Measurements from ENCODE around the gene CCDC68.

The CCDC68 gene, protein sequence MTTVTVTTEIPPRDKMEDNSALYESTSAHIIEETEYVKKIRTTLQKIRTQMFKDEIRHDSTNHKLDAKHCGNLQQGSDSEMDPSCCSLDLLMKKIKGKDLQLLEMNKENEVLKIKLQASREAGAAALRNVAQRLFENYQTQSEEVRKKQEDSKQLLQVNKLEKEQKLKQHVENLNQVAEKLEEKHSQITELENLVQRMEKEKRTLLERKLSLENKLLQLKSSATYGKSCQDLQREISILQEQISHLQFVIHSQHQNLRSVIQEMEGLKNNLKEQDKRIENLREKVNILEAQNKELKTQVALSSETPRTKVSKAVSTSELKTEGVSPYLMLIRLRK

DNA sequence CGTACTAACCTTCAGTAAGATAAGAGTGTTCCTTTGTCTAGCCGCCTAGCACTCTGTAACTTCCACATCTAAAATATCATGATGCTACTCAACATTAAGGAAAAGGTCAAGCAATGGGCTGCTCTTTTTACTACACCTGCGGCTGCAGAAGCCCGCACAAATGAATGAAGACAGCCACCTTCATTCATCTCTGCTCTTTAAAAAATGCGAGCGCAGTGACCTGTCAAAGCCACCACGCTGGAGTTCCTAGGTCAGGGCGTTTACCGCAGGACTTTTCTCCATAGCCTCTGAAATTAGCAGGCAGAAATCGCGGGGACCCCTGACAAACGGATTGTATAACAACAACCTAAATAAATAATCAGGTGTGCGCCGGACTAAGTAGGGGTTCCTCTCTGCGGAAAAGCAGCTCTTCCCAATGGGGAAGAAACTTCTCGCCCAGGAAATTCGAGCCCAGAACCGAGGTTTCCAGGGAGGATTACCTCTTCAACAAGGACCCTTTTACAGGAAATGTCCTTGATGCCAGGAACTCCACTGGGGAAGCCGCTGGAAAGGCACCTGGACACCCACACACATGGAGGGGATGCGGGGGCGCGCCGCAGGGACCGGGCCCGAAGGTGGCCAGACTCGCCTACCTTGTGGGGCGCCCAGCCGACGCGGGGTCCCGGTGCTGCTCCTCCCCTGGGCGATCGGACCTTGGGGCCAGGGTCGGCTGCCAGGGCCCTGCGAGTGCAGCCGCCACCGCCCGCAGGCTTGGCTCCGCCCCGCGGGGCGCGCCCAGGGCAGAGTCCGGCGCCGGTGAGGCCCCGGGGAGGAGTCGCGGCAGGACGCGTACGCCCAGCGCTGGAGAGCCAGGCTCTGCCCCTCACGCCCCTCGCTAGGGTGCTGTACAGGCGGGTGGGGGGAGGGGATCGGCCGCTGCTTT is at the start of gene CCDC68:
Gene CCDC68 (minus strand): TSS at position 758 of the 922 bp plus-strand sequence. CDS start 16,670 bp downstream, outside the sequence.
- no peak for DNase-seq (ENCODE audit: low read depth)

DNA sequence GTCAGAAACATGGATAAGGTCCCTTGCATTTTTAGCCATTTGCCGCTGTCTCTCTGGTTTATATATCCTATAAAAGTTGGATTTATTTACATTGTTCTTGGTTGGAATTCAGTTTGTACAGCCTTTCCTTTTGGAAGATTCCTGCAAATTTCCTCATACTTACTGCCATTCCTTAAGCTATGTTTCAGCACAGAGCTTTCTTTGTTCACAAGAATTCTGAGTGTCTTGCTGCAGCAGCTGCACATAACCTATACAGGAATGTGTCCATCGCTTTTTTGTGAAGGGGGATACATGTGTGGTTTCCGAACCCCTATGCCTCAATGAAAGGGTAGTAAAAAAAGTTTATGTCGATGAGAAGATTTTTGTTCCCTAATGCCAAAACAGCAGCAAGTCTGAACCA is 48.3 kb upstream of the CCDC68 start:
- DNase-seq (ENCODE audit: low read depth): no peak

DNA sequence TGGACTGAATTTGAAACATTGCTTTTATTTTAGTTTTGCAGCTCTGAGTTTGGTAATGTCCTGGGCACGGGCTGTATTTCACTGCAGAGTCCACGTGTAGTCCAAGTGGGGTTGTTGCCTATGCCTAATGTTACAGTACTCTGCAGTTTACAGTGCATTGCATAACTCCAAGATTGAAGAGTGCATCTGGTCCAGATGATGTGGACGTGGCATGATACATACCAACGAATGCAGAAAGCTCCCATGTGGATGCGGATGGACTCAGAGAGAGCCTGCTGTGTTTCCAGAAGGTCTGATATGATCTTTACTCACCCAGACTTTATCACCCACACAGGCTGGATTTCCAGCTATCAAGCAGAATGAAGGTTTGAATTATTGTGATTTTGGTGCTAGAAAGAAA is 44.4 kb upstream of the CCDC68 start:
- no peak for DNase-seq (ENCODE audit: low read depth)

- no peak for DNase-seq (ENCODE audit: low read depth)
Observed at GRCh38 chr18:55002261-55002660, 43.0 kb upstream of the CCDC68 start.

DNA sequence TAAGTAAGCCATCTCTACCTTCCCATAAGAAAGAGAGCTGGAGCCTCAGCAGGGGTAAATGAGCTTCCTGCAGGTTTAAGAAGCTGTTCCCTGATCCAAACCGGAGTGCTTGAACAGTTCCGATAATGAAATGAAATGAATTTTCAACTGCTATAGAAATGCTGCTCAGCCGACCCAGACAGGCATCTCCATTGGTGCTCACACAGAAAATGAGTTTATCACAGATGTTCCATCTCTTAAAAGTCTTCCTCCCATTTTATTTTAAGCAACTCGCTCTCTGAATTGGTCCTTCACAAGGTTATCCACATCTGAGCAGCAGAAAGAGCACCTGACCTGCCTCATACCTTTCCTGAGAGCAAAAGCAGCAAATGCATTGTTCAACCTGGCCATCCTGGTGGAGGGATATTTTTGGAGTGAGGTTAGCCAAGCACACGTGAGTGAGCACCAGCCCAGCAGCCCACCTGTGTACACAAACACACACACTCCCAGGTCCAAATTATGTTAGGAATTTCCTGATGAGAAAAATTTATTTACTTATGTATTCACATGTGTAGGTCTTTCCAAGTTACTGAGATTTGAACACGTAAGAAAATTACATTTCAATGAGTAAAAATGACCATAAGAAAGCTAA is 42.2 kb upstream of the CCDC68 start:
- DNase-seq (ENCODE audit: low read depth): no peak

- DNase-seq (ENCODE audit: low read depth): no peak
Observed at GRCh38 chr18:55000529-55000928, 41.3 kb upstream of the CCDC68 start.

DNA sequence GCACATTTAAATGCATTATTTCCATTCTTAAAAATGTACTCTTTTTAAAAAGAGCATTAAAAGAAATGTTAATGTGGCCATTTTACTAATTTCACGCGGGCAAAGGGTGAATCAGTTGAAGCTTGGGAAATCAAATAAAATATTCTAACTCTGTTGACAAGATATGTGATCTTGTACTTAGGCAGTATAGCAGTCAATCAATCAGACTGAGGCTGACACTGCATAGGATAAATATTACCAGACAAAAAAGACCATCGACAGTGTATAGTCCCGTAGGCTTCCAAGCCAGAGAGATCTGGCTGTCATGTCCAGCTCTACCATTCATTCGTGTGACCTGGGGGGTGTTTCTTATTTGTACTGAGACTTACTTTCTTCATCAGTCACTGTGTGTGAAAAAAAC is 39.8 kb upstream of the CCDC68 start:
- no peak for DNase-seq (ENCODE audit: low read depth)

- DNase-seq (ENCODE audit: low read depth): no peak
Observed at GRCh38 chr18:54995421-54996143, 36.3 kb upstream of the CCDC68 start.

DNA sequence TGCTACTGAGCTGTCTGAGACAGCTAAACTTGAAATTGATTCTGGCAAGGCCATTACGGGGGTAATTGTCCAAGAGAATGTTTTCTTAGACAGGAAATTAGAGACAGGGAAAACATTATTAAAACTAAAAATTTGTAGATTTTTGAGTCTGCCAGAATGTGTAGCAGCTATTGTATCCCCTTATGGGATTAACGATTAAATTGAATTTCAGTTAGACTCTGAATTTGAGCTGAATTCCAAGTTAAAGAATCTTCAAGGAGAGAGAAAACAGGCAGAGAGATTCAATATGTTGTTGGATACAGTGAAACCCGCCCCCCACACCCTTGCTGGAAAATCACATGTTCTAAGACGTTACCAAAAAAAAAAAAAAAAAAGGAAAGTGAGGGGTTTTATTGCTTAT is 32.7 kb upstream of the CCDC68 start:
- no peak for DNase-seq (ENCODE audit: low read depth)

- DNase-seq (ENCODE audit: low read depth): no peak
Observed at GRCh38 chr18:54984908-54985307, 25.6 kb upstream of the CCDC68 start.

- no peak for DNase-seq (ENCODE audit: low read depth)
Observed at GRCh38 chr18:54983791-54984190, 24.5 kb upstream of the CCDC68 start.

DNA sequence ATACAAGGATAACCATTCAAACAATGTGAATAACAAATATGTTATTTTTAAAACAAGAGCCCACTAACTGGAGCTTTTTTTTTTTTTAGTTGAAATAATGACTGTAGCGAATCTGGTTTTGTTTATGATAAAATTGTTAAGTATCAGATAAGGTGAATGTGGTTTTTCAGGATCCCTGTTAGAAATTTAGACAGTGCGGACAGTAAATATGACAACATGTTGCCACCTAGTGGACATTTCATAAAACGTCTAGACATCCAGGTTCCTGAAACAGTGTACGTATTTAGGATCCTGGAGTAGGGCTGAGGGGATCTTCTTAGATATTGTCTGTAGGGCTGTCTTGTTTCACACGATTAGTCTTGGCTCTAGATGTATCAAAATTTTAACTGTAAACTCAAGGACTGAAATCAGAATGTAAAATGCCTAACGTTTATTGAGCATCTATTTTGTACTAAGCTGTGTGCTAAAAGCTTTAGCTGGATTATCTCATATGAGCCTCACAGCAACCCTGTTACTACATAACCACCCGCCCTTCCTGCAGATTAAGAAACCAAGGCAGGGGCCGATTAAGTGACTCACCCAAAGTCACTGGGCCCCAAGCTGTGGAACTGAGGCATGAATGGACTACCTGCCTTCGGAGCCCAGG is 23.9 kb upstream of the CCDC68 start:
- no peak for DNase-seq (ENCODE audit: low read depth)

GRCh38 chr18:54981076-54981475 is 21.8 kb upstream of the CCDC68 start:
- DNase-seq (ENCODE audit: low read depth): no peak

GRCh38 chr18:54975598-54975997 is 16.3 kb upstream of the CCDC68 start:
- DNase-seq (ENCODE audit: low read depth): no peak

- no peak for DNase-seq (ENCODE audit: low read depth)
Observed at GRCh38 chr18:54973046-54973445, 13.8 kb upstream of the CCDC68 start.

GRCh38 chr18:54968807-54969206 is 9.5 kb upstream of the CCDC68 start:
- DNase-seq (ENCODE audit: low read depth): no peak

GRCh38 chr18:54968237-54968636 is 9.0 kb upstream of the CCDC68 start:
- DNase-seq (ENCODE audit: low read depth): peak; percentile 43

DNA sequence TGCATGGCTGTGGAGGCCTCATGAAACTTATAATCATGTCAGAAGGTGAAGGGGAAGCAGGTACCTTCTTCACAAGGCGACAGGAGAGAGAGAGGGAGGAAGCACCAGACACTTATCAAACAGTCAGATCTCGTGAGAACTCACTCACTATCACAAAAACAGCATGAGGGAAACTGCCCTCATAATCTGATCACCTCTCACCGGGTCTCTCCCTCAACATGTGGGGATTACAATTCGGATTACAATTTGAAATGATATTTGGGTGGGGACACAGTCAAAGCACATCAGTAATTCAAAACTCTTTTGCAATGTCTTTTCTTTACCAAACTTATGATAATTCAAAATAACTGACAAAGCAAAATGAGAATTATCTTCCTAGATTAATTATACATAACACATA is 8.5 kb upstream of the CCDC68 start:
- no peak for DNase-seq (ENCODE audit: low read depth)

DNA sequence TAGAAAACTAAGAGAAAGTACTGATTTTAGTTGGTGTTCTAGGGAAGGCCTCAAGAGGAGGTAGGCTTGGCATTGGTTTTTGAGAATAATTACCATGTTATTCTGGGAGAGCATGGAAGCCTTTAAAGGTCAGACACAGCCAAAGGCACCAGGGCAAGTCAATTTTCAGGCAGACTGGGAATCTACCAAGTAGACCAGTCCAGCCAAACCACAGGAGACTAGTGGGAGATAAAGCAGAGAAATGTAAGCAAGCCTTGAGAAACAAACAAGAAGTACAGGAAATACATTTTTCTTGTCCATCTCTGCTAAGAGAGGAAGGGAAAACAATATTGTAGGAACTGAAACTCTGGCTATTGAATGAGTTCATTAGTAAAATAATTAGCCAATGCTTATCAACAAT is 5.5 kb upstream of the CCDC68 start:
- DNase-seq (ENCODE audit: low read depth): no peak

GRCh38 chr18:54962919-54963645 is 3.8 kb upstream of the CCDC68 start:
- no peak for DNase-seq (ENCODE audit: low read depth)

DNA sequence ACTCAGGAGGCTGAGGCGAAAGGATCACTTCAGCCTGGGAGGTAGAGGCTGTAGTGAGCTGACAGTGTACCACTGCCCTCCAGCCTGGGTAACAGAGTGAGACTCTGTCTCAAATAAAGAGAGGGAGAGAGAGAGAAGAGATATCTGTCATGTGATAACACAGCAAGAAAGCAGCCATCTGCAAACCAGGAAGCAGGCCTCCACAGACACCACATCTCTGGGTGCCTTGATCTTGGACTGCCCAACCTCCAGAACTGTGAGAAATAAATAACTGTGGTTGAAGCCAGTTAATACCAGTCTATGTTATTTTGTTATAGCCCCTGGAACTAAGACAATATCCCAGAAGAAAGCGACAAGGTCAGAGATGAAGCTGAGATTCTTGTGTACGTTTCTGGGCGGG is 2.6 kb upstream of the CCDC68 start:
- no peak for DNase-seq (ENCODE audit: low read depth)

Data from GM04503 (cell line).